Testis (tissue), 2 donors: Measurements from ENCODE around the gene MYO1F.
A peak's percentile ranks its signal among the peaks of the same experiment; 100 is the strongest.

Experiments used
- CTCF ChIP-seq, 3 experiments: fragments of 450-650 bp in 2 of 3; fragments of 200-600 bp in 1 of 3; sonication (generic) in 1 of 3; IDR thresholded peaks; one replicate each; pipeline ENCODE4 v1.5.1; 2016 to 2019; ENCODE audit warnings: antibody characterized with exemption in 3 of 3, mild to moderate bottlenecking in 2 of 3, moderate library complexity in 1 of 3
- POLR2A ChIP-seq: fragments of 450-650 bp; IDR thresholded peaks from one replicate; pipeline ENCODE4 v1.6.1; 2017; ENCODE audit warnings: antibody characterized with exemption, mild to moderate bottlenecking, moderate library complexity

DNA sequence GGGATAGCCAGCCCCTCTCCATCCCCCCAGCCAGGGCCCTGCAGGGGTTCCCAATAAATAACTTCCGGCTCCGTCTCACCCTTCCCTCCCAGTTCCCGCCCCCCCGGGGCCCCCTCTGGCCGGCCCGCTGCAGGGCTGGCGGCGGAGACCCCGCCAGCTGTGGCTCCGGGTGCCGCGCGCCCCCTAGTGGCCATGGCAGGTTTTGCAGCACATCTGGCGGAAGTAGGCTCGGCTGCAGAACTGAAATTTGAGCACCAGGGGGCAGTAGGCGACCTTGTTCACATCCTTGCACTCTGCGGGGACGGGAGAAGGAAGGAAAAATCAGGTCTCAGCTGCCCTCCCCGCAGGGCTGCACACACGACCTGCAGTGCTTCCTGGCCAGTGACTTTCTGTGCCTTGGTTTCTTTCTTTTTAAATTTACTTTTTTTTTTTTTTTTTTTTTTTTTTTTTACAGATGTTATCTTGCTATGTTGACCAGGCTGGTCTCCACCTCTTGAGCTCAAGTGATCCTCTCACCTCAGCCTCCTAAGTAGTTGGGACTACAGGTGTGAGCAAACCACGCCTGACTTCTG lies 3.6 kb upstream of the MYO1F start:
- TF ChIP-seq CTCF (IDR thresholded peaks at IDR 0.05) (peak; percentile 96 to 100 (median 98)), POLR2A (no peak)
